NB4 (cell line): ENCODE results near the gene ELK3.

Source experiments
- POLR2A ChIP-seq: IDR thresholded peaks from 2 replicates; pipeline ENCODE4 v1.6.1; 2011; ENCODE audit warnings: mild to moderate bottlenecking; ENCODE audit not compliant: insufficient read length; ENCODE audit errors: extremely low read depth
- TF ChIP-seq, protein P1 (sequence below): IDR thresholded peaks from one replicate; pipeline ENCODE4 v1.5.1; 2012; ENCODE audit warnings: low read depth, low read length

DNA sequence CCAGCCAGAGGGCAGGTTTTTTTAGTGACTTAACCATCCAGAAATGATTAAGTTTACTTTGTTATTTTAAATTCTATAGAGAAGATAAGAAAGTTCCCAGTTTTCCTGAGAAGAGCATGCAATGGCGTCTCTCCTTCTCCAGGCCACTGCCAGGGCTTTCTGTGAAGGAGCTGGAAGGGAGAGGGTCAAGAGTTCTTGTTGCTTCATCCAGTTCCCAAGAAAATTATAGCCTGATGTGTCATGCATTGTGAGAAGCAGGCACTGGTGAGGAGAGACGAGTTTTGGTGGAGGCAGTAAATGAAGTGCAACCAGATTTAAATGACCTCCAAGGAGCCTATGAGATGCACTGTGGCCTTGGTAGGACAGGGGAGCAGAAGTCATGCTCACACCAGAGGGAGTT, 14.2 kb downstream of the ELK3 start:
- TF ChIP-seq, protein P1, sequence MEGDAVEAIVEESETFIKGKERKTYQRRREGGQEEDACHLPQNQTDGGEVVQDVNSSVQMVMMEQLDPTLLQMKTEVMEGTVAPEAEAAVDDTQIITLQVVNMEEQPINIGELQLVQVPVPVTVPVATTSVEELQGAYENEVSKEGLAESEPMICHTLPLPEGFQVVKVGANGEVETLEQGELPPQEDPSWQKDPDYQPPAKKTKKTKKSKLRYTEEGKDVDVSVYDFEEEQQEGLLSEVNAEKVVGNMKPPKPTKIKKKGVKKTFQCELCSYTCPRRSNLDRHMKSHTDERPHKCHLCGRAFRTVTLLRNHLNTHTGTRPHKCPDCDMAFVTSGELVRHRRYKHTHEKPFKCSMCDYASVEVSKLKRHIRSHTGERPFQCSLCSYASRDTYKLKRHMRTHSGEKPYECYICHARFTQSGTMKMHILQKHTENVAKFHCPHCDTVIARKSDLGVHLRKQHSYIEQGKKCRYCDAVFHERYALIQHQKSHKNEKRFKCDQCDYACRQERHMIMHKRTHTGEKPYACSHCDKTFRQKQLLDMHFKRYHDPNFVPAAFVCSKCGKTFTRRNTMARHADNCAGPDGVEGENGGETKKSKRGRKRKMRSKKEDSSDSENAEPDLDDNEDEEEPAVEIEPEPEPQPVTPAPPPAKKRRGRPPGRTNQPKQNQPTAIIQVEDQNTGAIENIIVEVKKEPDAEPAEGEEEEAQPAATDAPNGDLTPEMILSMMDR = no peak
- TF ChIP-seq POLR2A = no peak
